ENCODE results near the gene RNASE4.

DNA sequence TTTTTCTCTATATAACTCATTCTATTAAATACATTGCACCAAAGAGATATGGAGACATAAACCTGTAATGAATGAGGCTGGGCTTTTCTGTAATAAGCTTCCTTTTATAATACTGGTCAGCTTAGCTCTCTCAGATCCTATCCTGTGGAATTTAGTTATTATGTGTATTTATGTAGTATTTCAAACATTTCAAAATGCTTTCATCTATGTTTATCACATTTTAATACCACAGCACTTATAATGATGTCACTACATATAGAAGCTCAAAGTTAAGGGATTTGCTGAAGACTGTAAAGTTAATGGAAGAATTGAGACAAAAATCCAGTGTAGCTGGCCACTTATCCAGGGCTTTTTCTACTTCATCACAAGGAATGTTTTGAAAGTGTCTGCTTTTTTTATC is 15.6 kb downstream of the RNASE4 start:
- TF ChIP-seq CTCF (IDR thresholded peaks at IDR 0.05) = no peak
- TF ChIP-seq POLR2A (IDR thresholded peaks at IDR 0.05) = no peak

Data from Peyer's patch (tissue), 4 donors.